ENCODE data around the gene SMO.
"Not testable (repeated sequence)": the region's sequence is repeated elsewhere in the genome, so short reads cannot be mapped to it uniquely, and the experiment has no call there.

The SMO gene

GRCh38 chr7:129247087-129247486, 58.7 kb downstream of the SMO start:
- ChIA-PET POLR2A (no interaction called here), CTCF (interaction anchor here (1.1 to 3.4 kb wide), 4 partner anchors 17 to 121 kb away, joined by 3 to 22 read pairs (median 6); partner anchors contain the start of gene AHCYL2)
- no peak for DNase-seq (ENCODE audit: extremely low spot score)
- TF ChIP-seq CTCF (IDR thresholded peaks at IDR 0.05; ENCODE audit: control extremely low read depth, extremely low read depth, low read depth, missing control alignments): no peak

- POLR2A ChIA-PET: no interaction called here
- DNase-seq (ENCODE audit: extremely low spot score): no peak
- no peak for TF ChIP-seq CTCF (IDR thresholded peaks at IDR 0.05; ENCODE audit: control extremely low read depth, extremely low read depth, low read depth, missing control alignments)
- CTCF ChIA-PET: interaction anchor here (1.0 to 5.1 kb wide), 5 partner anchors 14 to 115 kb away, joined by 3 to 18 read pairs (median 3); no protein-coding TSS in a partner anchor
These were observed 63.7 kb downstream of the SMO start for GRCh38 chr7:129252128-129252527.

- DNase-seq (ENCODE audit: extremely low spot score); POLR2A ChIA-PET: not testable (repeated sequence)
- CTCF ChIA-PET: interaction anchor here (1.0 to 5.1 kb wide), 5 partner anchors 14 to 34 kb away, joined by 3 to 18 read pairs (median 3); no protein-coding TSS in a partner anchor
These were observed 64.2 kb downstream of the SMO start for GRCh38 chr7:129252603-129253002.

- POLR2A ChIA-PET: no interaction called here
- no peak for TF ChIP-seq CTCF (IDR thresholded peaks at IDR 0.05; ENCODE audit: control extremely low read depth, extremely low read depth, low read depth, missing control alignments)
These were observed 67.4 kb downstream of the SMO start for GRCh38 chr7:129255800-129256199.

GRCh38 chr7:129256221-129256620, 67.8 kb downstream of the SMO start:
- CTCF ChIA-PET: interaction anchor here (0.9 to 1.0 kb wide), 3 partner anchors 15 to 30 kb away, joined by 3 read pairs; no protein-coding TSS in a partner anchor

More at GRCh38 chr7:129255800-129256199, 67.4 kb downstream of the SMO start:
- CTCF ChIA-PET: interaction anchor here (0.9 to 1.0 kb wide), 2 partner anchors 23 to 30 kb away, joined by 3 read pairs; no protein-coding TSS in a partner anchor
- no peak for DNase-seq (ENCODE audit: extremely low spot score)

GRCh38 chr7:129257168-129257567, 68.7 kb downstream of the SMO start:
- POLR2A ChIA-PET: no interaction called here
- CTCF ChIA-PET: interaction anchor here (0.7 to 1.0 kb wide), 2 partner anchors 14 to 36 kb away, joined by 3 read pairs; no protein-coding TSS in a partner anchor
- no peak for TF ChIP-seq CTCF (IDR thresholded peaks at IDR 0.05; ENCODE audit: control extremely low read depth, extremely low read depth, low read depth, missing control alignments)
- no peak for DNase-seq (ENCODE audit: extremely low spot score)

More at GRCh38 chr7:129256221-129256620, 67.8 kb downstream of the SMO start:
- TF ChIP-seq CTCF (IDR thresholded peaks at IDR 0.05; ENCODE audit: control extremely low read depth, extremely low read depth, low read depth, missing control alignments): no peak
- POLR2A ChIA-PET: no interaction called here
- DNase-seq (ENCODE audit: extremely low spot score): no peak

GRCh38 chr7:129258649-129259389, 70.4 kb downstream of the SMO start:
- ChIA-PET POLR2A (interaction anchor here (0.6 kb wide), 1 partner anchor 769 kb away, joined by 3 read pairs; no protein-coding TSS in a partner anchor), CTCF (interaction anchor here (0.8 to 6.7 kb wide), 7 partner anchors 10 to 95 kb away, joined by 3 to 37 read pairs (median 4); no protein-coding TSS in a partner anchor)
- TF ChIP-seq CTCF (IDR thresholded peaks at IDR 0.05; ENCODE audit: control extremely low read depth, extremely low read depth, low read depth, missing control alignments): no peak
- no peak for DNase-seq (ENCODE audit: extremely low spot score)

Data from GM10248 (cell line).